Pancreas (tissue), 10 donors: ENCODE measurements around the gene GRSF1. TPM values are rescaled to one million over a fixed set of nuclear protein-coding genes. Genes with fewer than 3 reads are reported as not detected.
"Not testable (repeated sequence)": the region's sequence is repeated elsewhere in the genome, so short reads cannot be mapped to it uniquely, and the experiment has no call there.

ENCODE experiments used
- ATAC-seq, 4 donors: fragments of 200-7000 bp; cut with Tn5 transposase; one replicate each; pipeline versions ENCODE4 v1.8.0 to v1.9.1; 2020; ENCODE audit warnings: mild to moderate bottlenecking in 4 of 4, moderate library complexity in 4 of 4
- DNase-seq, 6 donors: peaks; one replicate each; pipeline ENCODE4 v3.0.0-alpha.2; 2020
- FAIRE-seq: peaks from 2 replicates; lab custom pipeline; 2012; peaks lifted over from hg19 to GRCh38; lab: Jason Lieb, UNC
- H3K27ac ChIP-seq, 4 donors: fragments of 200-600 bp; sonication (generic); 1 replicate in 3 of 4; 2 replicates in 1 of 4; pipeline versions ENCODE4 v1.5.0 to v1.8.0; 2020
- H3K27me3 ChIP-seq, 4 donors: fragments of 200-600 bp; one replicate each; pipeline ENCODE4 v1.8.0; 2021
- H3K36me3 ChIP-seq, 3 donors: fragments of 200-600 bp; sonication (generic) in 1 of 3; one replicate each; pipeline versions ENCODE4 v1.5.0 to v1.8.0; 2020 to 2021
- H3K4me1 ChIP-seq, 3 donors: fragments of 200-600 bp; one replicate each; pipeline ENCODE4 v1.8.0; 2021
- H3K4me3 ChIP-seq, 4 donors: fragments of 200-600 bp; sonication (generic) in 2 of 4; one replicate each; pipeline versions ENCODE4 v1.5.0 to v1.8.0; 2020 to 2021
- H3K9me3 ChIP-seq, 4 donors: fragments of 200-600 bp; one replicate each; pipeline ENCODE4 v1.8.0; 2021
- WGBS, 2 donors: extraction: QIAGEN DNeasy Blood & Tissue Kit; methylation state at CpG; one replicate each; pipeline ENCODE4 v1.1.7; 2013; 5-methylcytosine and 5-hydroxymethylcytosine counted together
- intact Hi-C, 3 donors: fragments of 100-400 bp; cut with DNase I; formaldehyde crosslinking; loops; one replicate each; pipeline versions ENCODE4 v1.11.1 to v1.14.2; 2022
- polyA plus RNA-seq, 2 donors: library from polyadenylated mRNA; stranded (reverse); fragments of 200-250 nt; gene quantifications; one replicate each; pipeline ENCODE4 v1.2.3, GENCODE V29; 2013
- total RNA-seq, 6 donors: library from RNA; stranded (reverse); fragmentation: NEBNext Ultra II Directional in 4 of 6; extraction: Animal tissue kit (Norgen Biotek cat#: 25700) in 4 of 6; gene quantifications; one replicate each; pipeline versions ENCODE4 v1.2.1 to v1.2.4, GENCODE V29; 2021 to 2023
- TF ChIP-seq, protein P1 (sequence below), 4 donors: fragments of 200-600 bp; sonication (generic) in 3 of 4; IDR thresholded peaks; one replicate each; pipeline versions ENCODE4 v1.5.0 to v1.8.0; 2021; ENCODE audit warnings: antibody characterized with exemption in 4 of 4
- donor health status: healthy with polysubstance abuse.
- donor health status: DM: no; HTN: no; CAD: no; lungs with moderate emphysema.
- donor health status: DM: no; HTN: no; CAD: no.
- donor health status: control.
- donor health status: control.
- donor health status: Bipolar disorder and iron deficiency.
- donor health status: DM: yes; HTN: yes; CAD: no.
- donor health status: DM: no; HTN: no; CAD: no.
- donor health status: DM: no; HTN: no; CAD: no.
- donor health status: DM: yes; HTN: yes; CAD: no.

Gene GRSF1
- total and polyA plus RNA-seq, 8 donors: 15.5 to 41.8 (median 34.0) TPM

DNA sequence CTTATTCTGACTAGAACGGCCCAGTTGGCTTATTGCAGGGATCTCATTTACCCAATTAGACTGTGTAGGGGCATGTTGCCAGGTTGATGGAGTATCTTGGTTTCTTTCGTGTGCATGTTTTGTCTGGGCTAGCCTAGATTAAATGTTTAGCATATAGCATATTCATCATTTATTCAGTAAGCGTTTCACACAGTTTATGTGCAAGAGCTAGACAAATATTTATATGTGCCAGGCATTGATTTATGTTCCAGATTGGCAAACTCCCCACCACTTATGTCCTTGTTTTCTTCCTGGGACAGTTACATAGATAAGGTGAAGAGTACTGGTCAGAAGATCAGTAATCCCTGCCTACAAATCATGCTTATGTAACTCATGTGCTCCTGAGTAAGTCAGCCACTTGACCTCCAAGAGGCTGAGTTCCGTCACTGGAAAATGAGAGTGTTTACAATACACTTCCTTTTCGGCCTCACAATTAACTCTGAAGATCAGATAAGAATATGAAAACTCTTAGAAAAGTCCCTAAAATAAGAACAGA is 60.7 kb downstream of the GRSF1 start:
- DNase-seq (no peak), ATAC-seq (peak; percentile 38 to 76 (median 57)), FAIRE-seq (peak; percentile 29)
- H3K27ac ChIP-seq: no peak overlapping the region
- 37 to 39% methylated on average over 5 of the region's 5 CpGs for WGBS, 2 donors
- no peak overlapping the region for H3K4me3 ChIP-seq
- H3K9me3 ChIP-seq: no peaks in the 10 kb centered on the region
- intact Hi-C loops: no loop called here
- TF ChIP-seq, protein P1, sequence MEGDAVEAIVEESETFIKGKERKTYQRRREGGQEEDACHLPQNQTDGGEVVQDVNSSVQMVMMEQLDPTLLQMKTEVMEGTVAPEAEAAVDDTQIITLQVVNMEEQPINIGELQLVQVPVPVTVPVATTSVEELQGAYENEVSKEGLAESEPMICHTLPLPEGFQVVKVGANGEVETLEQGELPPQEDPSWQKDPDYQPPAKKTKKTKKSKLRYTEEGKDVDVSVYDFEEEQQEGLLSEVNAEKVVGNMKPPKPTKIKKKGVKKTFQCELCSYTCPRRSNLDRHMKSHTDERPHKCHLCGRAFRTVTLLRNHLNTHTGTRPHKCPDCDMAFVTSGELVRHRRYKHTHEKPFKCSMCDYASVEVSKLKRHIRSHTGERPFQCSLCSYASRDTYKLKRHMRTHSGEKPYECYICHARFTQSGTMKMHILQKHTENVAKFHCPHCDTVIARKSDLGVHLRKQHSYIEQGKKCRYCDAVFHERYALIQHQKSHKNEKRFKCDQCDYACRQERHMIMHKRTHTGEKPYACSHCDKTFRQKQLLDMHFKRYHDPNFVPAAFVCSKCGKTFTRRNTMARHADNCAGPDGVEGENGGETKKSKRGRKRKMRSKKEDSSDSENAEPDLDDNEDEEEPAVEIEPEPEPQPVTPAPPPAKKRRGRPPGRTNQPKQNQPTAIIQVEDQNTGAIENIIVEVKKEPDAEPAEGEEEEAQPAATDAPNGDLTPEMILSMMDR (IDR thresholded peaks at IDR 0.05): no peak
- peaks cover 0 to 15% (median 0%) of the 10 kb centered on the region in 3 donors for H3K36me3 ChIP-seq
- no peaks in the 10 kb centered on the region for H3K27me3 ChIP-seq
- no peaks in the 10 kb centered on the region for H3K4me1 ChIP-seq

DNA sequence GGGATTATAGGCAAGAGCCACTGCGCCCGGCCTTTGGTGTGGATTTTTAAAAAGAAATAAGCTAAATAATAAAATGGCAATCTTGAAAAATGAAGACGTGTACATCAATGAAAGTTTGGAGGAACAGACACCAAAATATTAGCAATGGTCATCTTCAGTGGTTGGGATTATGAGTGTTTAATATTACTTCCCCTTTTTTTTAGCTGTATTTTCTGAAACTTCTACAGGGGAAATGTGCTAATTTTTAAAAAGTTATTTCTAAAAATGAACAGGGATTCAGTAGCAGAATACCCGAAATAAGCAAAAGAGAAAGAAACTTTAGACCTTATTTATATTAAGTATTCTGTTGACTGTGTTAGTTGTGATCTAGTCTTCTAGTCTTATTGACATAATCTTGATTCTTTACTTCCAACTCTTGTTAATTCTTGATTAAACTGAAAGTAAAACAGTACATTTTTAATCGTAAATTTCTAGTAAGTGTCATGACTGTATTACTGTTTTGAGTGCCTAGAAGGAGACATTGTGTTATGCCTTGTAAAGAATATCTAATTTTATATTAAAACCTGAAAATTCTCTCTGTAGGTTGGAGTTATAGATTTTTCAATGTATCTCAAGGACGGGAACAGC is 66.6 kb downstream of the GRSF1 start:
- no peak for ATAC-seq
- TF ChIP-seq, protein P1 (IDR thresholded peaks at IDR 0.05): no peak
- H3K27me3 ChIP-seq: no peaks in the 10 kb centered on the region
- H3K9me3 ChIP-seq: no peaks in the 10 kb centered on the region
- no peak overlapping the region for H3K4me3 ChIP-seq
- FAIRE-seq: no peak
- no peaks in the 10 kb centered on the region for H3K4me1 ChIP-seq
- DNase-seq: no peak
- H3K27ac ChIP-seq: no peak overlapping the region
- intact Hi-C loops: no loop called here
- peaks cover 0 to 26% (median 0%) of the 10 kb centered on the region in 3 donors for H3K36me3 ChIP-seq
- WGBS, 2 donors: 85 to 89% methylated on average over 6 of the region's 6 CpGs

DNA sequence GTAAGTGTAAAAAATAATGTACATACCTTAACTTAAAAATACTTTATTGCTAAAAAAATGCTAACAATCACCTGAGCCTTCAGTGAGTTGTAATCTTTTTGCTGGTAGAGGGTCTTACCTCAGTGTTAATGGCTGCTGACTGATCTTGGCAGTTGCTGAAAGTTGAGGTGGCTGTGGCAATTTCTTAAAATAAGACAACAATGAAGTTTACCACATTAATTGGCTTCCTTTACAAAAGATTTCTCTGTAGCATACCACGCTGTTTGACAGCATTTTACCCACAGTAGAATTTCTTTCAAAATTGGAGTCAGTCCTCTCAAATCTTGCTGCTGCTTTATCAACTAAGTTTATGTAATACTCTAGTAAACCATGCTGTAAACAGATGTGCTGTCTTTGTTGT is 70.3 kb downstream of the GRSF1 start:
- DNase-seq, FAIRE-seq, intact Hi-C loops, H3K4me3 ChIP-seq, H3K27me3 ChIP-seq, H3K4me1 ChIP-seq, ATAC-seq, H3K9me3 ChIP-seq, H3K27ac ChIP-seq: not testable (repeated sequence)
- 54 to 98% methylated on average over 1 of the region's 1 CpG for WGBS, 2 donors
- peaks cover 0 to 25% (median 0%) of the 10 kb centered on the region in 3 donors for H3K36me3 ChIP-seq

DNA sequence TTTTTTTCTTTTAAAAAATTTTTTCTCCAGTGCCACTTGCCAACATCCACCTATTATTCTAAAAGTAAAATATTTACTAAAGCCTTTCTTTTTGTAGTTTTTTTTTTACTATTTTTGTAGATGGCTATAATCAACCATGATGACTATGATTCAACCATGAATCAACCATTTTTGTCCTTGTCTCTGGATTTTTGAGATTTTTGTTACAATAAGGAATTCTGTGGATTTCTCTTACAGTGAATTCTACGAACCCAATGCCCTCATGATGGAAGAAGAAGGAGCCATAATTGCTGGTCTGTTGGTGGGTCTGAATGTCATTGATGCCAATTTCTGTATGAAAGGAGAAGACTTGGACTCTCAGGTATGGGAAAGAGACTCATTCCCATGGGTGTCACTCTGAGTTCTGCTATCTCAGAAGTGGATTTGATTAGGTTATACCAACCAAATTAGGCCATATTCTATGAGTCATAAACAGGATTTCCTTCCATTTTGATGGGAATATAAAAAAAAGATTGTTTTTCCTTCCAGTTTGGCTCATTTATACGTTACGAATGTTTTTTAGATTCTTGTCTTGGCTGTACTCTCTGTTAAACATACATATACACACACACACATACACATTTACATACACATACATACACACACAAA is 71.3 kb downstream of the GRSF1 start:
- DNase-seq (no peak), FAIRE-seq (no peak), ATAC-seq (no peak)
- intact Hi-C loops: no loop called here
- H3K9me3 ChIP-seq: no peaks in the 10 kb centered on the region
- TF ChIP-seq, protein P1 (IDR thresholded peaks at IDR 0.05): no peak
- no peak overlapping the region for H3K4me3 ChIP-seq
- H3K36me3 ChIP-seq: peaks cover 0 to 28% (median 0%) of the 10 kb centered on the region in 3 donors
- H3K27me3 ChIP-seq: no peaks in the 10 kb centered on the region
- 85 to 99% methylated on average over 3 of the region's 3 CpGs for WGBS, 2 donors
- no peak overlapping the region for H3K27ac ChIP-seq
- no peaks in the 10 kb centered on the region for H3K4me1 ChIP-seq

Other genes with a start within 250 kb of the GRSF1 start
- gene AMBN, start 247.6 kb downstream of the GRSF1 start, total RNA-seq: not detected
- under 1 TPM in 1 of 2 donors, not detected in 1; 0.05 TPM for gene AMBN, start 247.6 kb downstream of the GRSF1 start, polyA plus RNA-seq
- 1 to 10 TPM in 4 of 6 donors, under 1 TPM in 2; 0.66 to 1.9 (median 1.3) TPM for gene ENAM, start 211.1 kb downstream of the GRSF1 start, total RNA-seq
- 1 to 10 TPM in 1 of 2 donors, under 1 TPM in 1; 0.57 to 3.2 TPM for gene ENAM, start 211.1 kb downstream of the GRSF1 start, polyA plus RNA-seq
- gene JCHAIN, start 173.4 kb downstream of the GRSF1 start, total RNA-seq: 100 to 1,000 TPM in 1 of 6 donors, 10 to 100 TPM in 1, 1 to 10 TPM in 3, under 1 TPM in 1; 0.42 to 122 (median 5.9) TPM
- gene JCHAIN, start 173.4 kb downstream of the GRSF1 start, polyA plus RNA-seq: 1 to 10 TPM in 1 of 2 donors, under 1 TPM in 1; 0.38 to 2.0 TPM
- 10 to 100 TPM in 3 of 6 donors, 1 to 10 TPM in 3; 6.5 to 12.2 (median 9.6) TPM for gene UTP3, start 151.4 kb downstream of the GRSF1 start, total RNA-seq
- gene UTP3, start 151.4 kb downstream of the GRSF1 start, polyA plus RNA-seq: 10 to 100 TPM; 10.6 to 15.4 TPM
- gene RUFY3, start 117.9 kb downstream of the GRSF1 start, total RNA-seq: 10 to 100 TPM; 18.3 to 42.1 (median 19.8) TPM
- gene RUFY3, start 117.9 kb downstream of the GRSF1 start, polyA plus RNA-seq: 10 to 100 TPM; 23.2 to 31.8 TPM
- 10 to 100 TPM in 3 of 6 donors, 1 to 10 TPM in 3; 5.9 to 15.6 (median 9.4) TPM for gene MOB1B, start 62.5 kb upstream of the GRSF1 start, total RNA-seq
- gene MOB1B, start 62.5 kb upstream of the GRSF1 start, polyA plus RNA-seq: 10 to 100 TPM in 1 of 2 donors, 1 to 10 TPM in 1; 3.6 to 15.3 TPM
- 1 to 10 TPM; 1.7 to 8.9 (median 4.1) TPM for gene DCK, start 153.8 kb upstream of the GRSF1 start, total RNA-seq
- gene DCK, start 153.8 kb upstream of the GRSF1 start, polyA plus RNA-seq: 1 to 10 TPM; 3.1 to 8.1 TPM